GM21390 (cell line): ENCODE data around the gene MED22.
A peak's percentile ranks its signal among the peaks of the same experiment; 100 is the strongest.
"Not testable (repeated sequence)": the region's sequence is repeated elsewhere in the genome, so short reads cannot be mapped to it uniquely, and the experiment has no call there.

Experiments used
- ATAC-seq: cut with Tn5 transposase; IDR thresholded peaks from one replicate; pipeline ENCODE4 v1.9.1; 2021; ENCODE audit not compliant: unreplicated experiment

Gene MED22

GRCh38 chr9:133377280-133377679 lies 29.3 kb upstream of the MED22 start:
- ATAC-seq: not testable (repeated sequence)

- ATAC-seq: peak; percentile 79
Measured at GRCh38 chr9:133375724-133376654, 28.1 kb upstream of the MED22 start, which contains the start of the genes STKLD1 and SURF4. STKLD1 (plus strand) TSS chr9:133376366; CDS start chr9:133376474, 108 bp downstream. SURF4 (minus strand) TSS chr9:133376060; CDS start chr9:133375969, 91 bp downstream.

- ATAC-seq: peak; percentile 27
Measured at GRCh38 chr9:133375116-133375723, 27.3 kb upstream of the MED22 start.

- ATAC-seq: no peak
Measured at GRCh38 chr9:133374612-133375115, 26.7 kb upstream of the MED22 start.

GRCh38 chr9:133372144-133372543 lies 24.2 kb upstream of the MED22 start:
- no peak for ATAC-seq

- no peak for ATAC-seq
Measured at GRCh38 chr9:133371261-133371711, 23.4 kb upstream of the MED22 start.

- ATAC-seq: no peak
Measured at GRCh38 chr9:133370685-133371084, 22.8 kb upstream of the MED22 start.

- ATAC-seq: no peak
Measured at GRCh38 chr9:133369933-133370332, 22.0 kb upstream of the MED22 start.

- ATAC-seq: no peak
Measured at GRCh38 chr9:133369422-133369821, 21.5 kb upstream of the MED22 start.

GRCh38 chr9:133368249-133368881 lies 20.4 kb upstream of the MED22 start:
- no peak for ATAC-seq

- no peak for ATAC-seq
Measured at GRCh38 chr9:133367778-133368177, 19.8 kb upstream of the MED22 start.

- ATAC-seq: no peak
Measured at GRCh38 chr9:133367221-133367620, 19.3 kb upstream of the MED22 start.

GRCh38 chr9:133366435-133366834 lies 18.5 kb upstream of the MED22 start:
- no peak for ATAC-seq

- no peak for ATAC-seq
Measured at GRCh38 chr9:133362359-133363044, 14.6 kb upstream of the MED22 start.

- no peak for ATAC-seq
Measured at GRCh38 chr9:133361507-133362092, 13.7 kb upstream of the MED22 start.

GRCh38 chr9:133360400-133361393 lies 12.8 kb upstream of the MED22 start:
- no peak for ATAC-seq

- ATAC-seq: no peak
Measured at GRCh38 chr9:133359399-133360175, 11.7 kb upstream of the MED22 start.

- ATAC-seq: no peak
Measured at GRCh38 chr9:133357656-133358055, 9.7 kb upstream of the MED22 start.
